C4-2B (cell line): ENCODE results near the gene NAV3.

Experiments
- CTCF ChIP-seq: fragments of 450-650 bp; conservative IDR thresholded peaks from 2 replicates; pipeline ENCODE4 v1.5.1; 2017; ENCODE audit warnings: mild to moderate bottlenecking
- ZFX ChIP-seq: fragments of 450-650 bp; IDR thresholded peaks from 2 replicates; pipeline ENCODE4 v1.6.1; 2017

- TF ChIP-seq CTCF, result peak; percentile 87
- no peak for TF ChIP-seq ZFX
Observed at GRCh38 chr12:78146365-78146772, 315.7 kb downstream of the NAV3 start.
